ELF-1 (cell line): ENCODE results near the gene TMEM184A.
A peak's percentile ranks its signal among the peaks of the same experiment; 100 is the strongest.
"Not testable (repeated sequence)": the region's sequence is repeated elsewhere in the genome, so short reads cannot be mapped to it uniquely, and the experiment has no call there.

ENCODE experiments used
- DNase-seq: peaks from one replicate; pipeline ENCODE4 v3.0.0-alpha.2; 2016; ENCODE audit warnings: low read depth, low spot score

TMEM184A gene

GRCh38 chr7:1590476-1590875, 34.5 kb upstream of the TMEM184A start:
- no peak for DNase-seq

- no peak for DNase-seq
Observed at GRCh38 chr7:1588978-1589377, 33.0 kb upstream of the TMEM184A start.

GRCh38 chr7:1587738-1588137, 31.7 kb upstream of the TMEM184A start:
- DNase-seq = no peak

- DNase-seq = no peak
Observed at GRCh38 chr7:1586827-1587705, 31.1 kb upstream of the TMEM184A start.

- DNase-seq = no peak
Observed at GRCh38 chr7:1586126-1586826, 30.3 kb upstream of the TMEM184A start.

- no peak for DNase-seq
Observed at GRCh38 chr7:1585142-1585981, 29.4 kb upstream of the TMEM184A start.

- DNase-seq = no peak
Observed at GRCh38 chr7:1584700-1585099, 28.7 kb upstream of the TMEM184A start.

- not testable (repeated sequence) for DNase-seq
Observed at GRCh38 chr7:1583241-1583930, 27.4 kb upstream of the TMEM184A start.

- DNase-seq = no peak
Observed at GRCh38 chr7:1580422-1581030, 24.5 kb upstream of the TMEM184A start.

GRCh38 chr7:1579481-1580421, 23.7 kb upstream of the TMEM184A start:
- peak; percentile 89 for DNase-seq

- DNase-seq = no peak
Observed at GRCh38 chr7:1578513-1578912, 22.5 kb upstream of the TMEM184A start.

GRCh38 chr7:1576521-1577253, 20.7 kb upstream of the TMEM184A start:
- peak; percentile 81 for DNase-seq

GRCh38 chr7:1575809-1576208, 19.8 kb upstream of the TMEM184A start:
- DNase-seq = no peak

- DNase-seq = no peak
Observed at GRCh38 chr7:1572111-1572822, 16.3 kb upstream of the TMEM184A start.

GRCh38 chr7:1569833-1570632, 14.0 kb upstream of the TMEM184A start, which contains the start of gene PSMG3:
Gene PSMG3, minus strand, starts transcription at chr7:1570032. Its CDS starts 693 bp downstream, at chr7:1569339.
- peak; percentile 79 for DNase-seq

GRCh38 chr7:1569440-1569832, 13.4 kb upstream of the TMEM184A start:
- DNase-seq = no peak

- no peak for DNase-seq
Observed at GRCh38 chr7:1569016-1569415, 13.0 kb upstream of the TMEM184A start.
